K562 (cell line): ENCODE data around the gene PNLIPRP2. TPM values are rescaled to one million over a fixed set of nuclear protein-coding genes. Genes with fewer than 3 reads are reported as not detected.

Experiments
- ATAC-seq: fragments of 200-7000 bp; cut with Tn5 transposase; 3 replicates; pipeline ENCODE4 v1.9.1; 2020; ENCODE audit warnings: moderate library complexity
- BruUV-seq: library from RNA; stranded (reverse); fragments of 400-500 nt; replicated peaks from 2 replicates; lab custom pipeline; 2021; lab: Mats Ljungman, UMichigan
- CTCF ChIA-PET: fragments of 300-600 bp; formaldehyde crosslinking; extraction: SDS; loops from one replicate; lab custom pipeline; 2021; ENCODE audit warnings: low intra/inter-chr PET ratio; lab: Yijun Ruan, JAX
- POLR2A ChIA-PET: fragments of 300-600, 350-650 bp; sonication (Branson Sonifier 250); formaldehyde crosslinking; extraction: SDS; loops from one replicate; lab custom pipeline; 2021; ENCODE audit warnings: antibody characterized with exemption, inconsistent platforms; lab: Yijun Ruan, JAX
- DNase-seq, 4 experiments: peaks; one replicate each; pipeline versions ENCODE4 v3.0.0 to v3.0.0-alpha.2; 2011 to 2018; ENCODE audit warnings: low spot score in 3 of 4, mixed read lengths in 3 of 4; ENCODE audit errors: extremely low read depth in 1 of 4
- FAIRE-seq: peaks from 2 replicates; lab custom pipeline; 2011; peaks lifted over from hg19 to GRCh38; lab: Jason Lieb, UNC
- H2AFZ ChIP-seq: 2 replicates; pipeline ENCODE4 v1.6.0; 2011; ENCODE audit warnings: low read depth, low read length, control low read depth, inconsistent platforms
- H3K27ac ChIP-seq: fragments of 200-600 bp; 3 replicates; pipeline ENCODE4 v1.8.0; 2011; ENCODE audit warnings: low read depth, mild to moderate bottlenecking, control low read depth, inconsistent platforms, low read length, moderate library complexity, mixed read lengths; ENCODE audit errors: extremely low read depth
- H3K27me3 ChIP-seq, 2 experiments: fragments of 300-600 bp in 1 of 2; 2 replicates in 1 of 2; 3 replicates in 1 of 2; pipeline versions ENCODE4 v1.6.0 to v1.8.0; 2011; ENCODE audit warnings: inconsistent platforms in 2 of 2, low read length in 2 of 2, mild to moderate bottlenecking in 1 of 2, mixed read lengths in 1 of 2, moderate library complexity in 1 of 2; ENCODE audit not compliant: control insufficient read depth in 2 of 2, insufficient read depth in 2 of 2
- H3K36me3 ChIP-seq: fragments of 300-600 bp; 3 replicates; pipeline ENCODE4 v1.8.0; 2011; ENCODE audit warnings: mild to moderate bottlenecking, low read length, inconsistent platforms; ENCODE audit not compliant: control insufficient read depth, insufficient read depth
- H3K4me1 ChIP-seq, 2 experiments: fragments of 200-600 bp in 1 of 2; replicated peaks in 1 of 2; 2 replicates in 1 of 2; 3 replicates in 1 of 2; pipeline versions ENCODE4 v1.5.1 to v1.8.0; 2011; ENCODE audit warnings: inconsistent platforms in 2 of 2, low read length in 2 of 2, mild to moderate bottlenecking in 1 of 2, mixed read lengths in 1 of 2, moderate library complexity in 1 of 2; ENCODE audit not compliant: control insufficient read depth in 2 of 2, insufficient read depth in 2 of 2
- H3K4me2 ChIP-seq: 2 replicates; pipeline ENCODE4 v1.6.1; 2011; ENCODE audit warnings: low read length, control low read depth, inconsistent platforms, mixed read lengths; ENCODE audit not compliant: insufficient read depth
- H3K4me3 ChIP-seq: fragments of 200-600 bp; sonication (generic), shearing (Covaris generic); 2 replicates; pipeline ENCODE4 v1.5.1; 2016; ENCODE audit warnings: control low read depth, inconsistent platforms
- H3K79me2 ChIP-seq: fragments of 200-600 bp; 3 replicates; pipeline ENCODE4 v1.8.0; 2011; ENCODE audit warnings: low read length, inconsistent platforms; ENCODE audit not compliant: control insufficient read depth, insufficient read depth
- H3K9ac ChIP-seq, 2 experiments: 2 replicates each; pipeline versions ENCODE4 v1.6.0 to v1.6.1; 2011; ENCODE audit warnings: low read depth in 2 of 2, low read length in 2 of 2, control low read depth in 1 of 2, inconsistent platforms in 1 of 2, mild to moderate bottlenecking in 1 of 2, mixed read lengths in 1 of 2; ENCODE audit not compliant: insufficient read depth in 1 of 2
- H3K9me1 ChIP-seq: one replicate; pipeline ENCODE4 v1.6.0; 2011; ENCODE audit warnings: inconsistent platforms, mild to moderate bottlenecking, low read length, moderate library complexity; ENCODE audit not compliant: control insufficient read depth, insufficient read depth
- H3K9me3 ChIP-seq: replicated peaks from 2 replicates; pipeline ENCODE4 v1.5.1; 2011; ENCODE audit warnings: low read depth, low read length, inconsistent platforms; ENCODE audit not compliant: control insufficient read depth, insufficient read depth
- H4K20me1 ChIP-seq: replicated peaks from 2 replicates; pipeline ENCODE4 v1.6.1; 2011; ENCODE audit warnings: low read length, inconsistent platforms, mixed read lengths; ENCODE audit not compliant: control insufficient read depth, insufficient read depth
- CBX3 ChIP-seq, 2 experiments: IDR thresholded peaks; 1 replicate in 1 of 2; 2 replicates in 1 of 2; pipeline ENCODE4 v1.6.1; 2012; ENCODE audit warnings: inconsistent platforms in 2 of 2, low read length in 2 of 2, borderline replicate concordance in 1 of 2, control low read depth in 1 of 2
- CHD1 ChIP-seq: fragments of 200-600 bp; sonication (generic); IDR thresholded peaks from one replicate; pipeline ENCODE4 v1.6.1; 2012; ENCODE audit warnings: mild to moderate bottlenecking, moderate library complexity, low read length, inconsistent platforms
- FOXJ3 ChIP-seq: sonication (generic); formaldehyde crosslinking; IDR thresholded peaks from 2 replicates; pipeline ENCODE4 v1.4.0; 2020; ENCODE audit warnings: mild to moderate bottlenecking, missing genetic modification reagents
- GTF3C2 ChIP-seq: IDR thresholded peaks from 3 replicates; pipeline ENCODE4 v1.6.1; 2011; ENCODE audit warnings: borderline replicate concordance, mild to moderate bottlenecking, moderate library complexity; ENCODE audit not compliant: insufficient read length; ENCODE audit errors: extremely low read depth
- MED1 ChIP-seq: sonication (generic); formaldehyde crosslinking; IDR thresholded peaks from 2 replicates; pipeline ENCODE4 v1.8.1; 2023; ENCODE audit warnings: missing genetic modification reagents, borderline replicate concordance
- PML ChIP-seq: IDR thresholded peaks from 2 replicates; pipeline ENCODE4 v1.6.1; 2012; ENCODE audit warnings: low read length, inconsistent platforms
- RAD51 ChIP-seq: fragments of 450-650 bp; IDR thresholded peaks from 2 replicates; pipeline ENCODE4 v1.7.1; 2016; ENCODE audit warnings: low read depth, mild to moderate bottlenecking, borderline replicate concordance
- RFX7 ChIP-seq: fragments of 250-450 bp; sonication (Bioruptor Pico); IDR thresholded peaks from 2 replicates; pipeline ENCODE4 v1.5.1; 2021; ENCODE audit warnings: mild to moderate bottlenecking
- TARDBP ChIP-seq: fragments of 450-650 bp; IDR thresholded peaks from 2 replicates; pipeline ENCODE4 v1.6.1; 2016
- ZNF184 ChIP-seq: sonication (generic); formaldehyde crosslinking; IDR thresholded peaks from 2 replicates; pipeline ENCODE4 v1.5.0; 2020; ENCODE audit warnings: missing genetic modification reagents
- WGBS: fragments of 100-300 bp; shearing (Covaris generic); methylation state at CpG from one replicate; pipeline ENCODE4 v1.1.6; 2016; ENCODE audit warnings: low coverage, mixed read lengths; ENCODE audit not compliant: insufficient coverage; ENCODE audit errors: missing lambda C conversion rate; 5-methylcytosine and 5-hydroxymethylcytosine counted together
- in situ Hi-C: fragments of 300-500 bp; cut with MboI; formaldehyde crosslinking; loops from 4 replicates; pipeline ENCODE4 v1.15.0; 2018; ENCODE audit warnings: inconsistent platforms, mixed read lengths
- intact Hi-C: fragments of 100-400 bp; cut with micrococcal nuclease; formaldehyde crosslinking; loops from 2 replicates; pipeline ENCODE4 v1.14.2; 2022
- polyA plus RNA-seq, 8 experiments: library from polyadenylated mRNA; depleted of rRNA in 4 of 8; stranded (reverse) in 5 of 8; unstranded in 3 of 8; fragments of >200 nt; fragmentation: Nextera tagmentation in 2 of 8; fragmentation: Illumina TruSeq in 1 of 8; extraction: Ambion mirVana in 2 of 8; extraction: Trizol in 1 of 8; gene quantifications; 2 replicates each; pipeline versions ENCODE4 v1.2.1 to v1.2.3, GENCODE V29; 2011 to 2014; ENCODE audit warnings: inconsistent platforms in 1 of 8, missing spikeins in 1 of 8
- total RNA-seq, 7 experiments: library from RNA; depleted of rRNA in 6 of 7; stranded (reverse); fragments of >200 nt in 6 of 7; fragmentation: Illumina TruSeq in 2 of 7; extraction: Trizol in 2 of 7; gene quantifications; 2 replicates each; pipeline versions ENCODE4 v1.2.1 to v1.2.3, GENCODE V29; 2011 to 2021; ENCODE audit warnings: low replicate concordance in 1 of 7
- TF ChIP-seq, protein P1 (sequence below): fragments of 250-450 bp; sonication (Bioruptor Pico); IDR thresholded peaks from 2 replicates; pipeline ENCODE4 v1.9.0; 2021; ENCODE audit warnings: mild to moderate bottlenecking, inconsistent platforms

Gene PNLIPRP2
- total and polyA plus RNA-seq, 9 of the 15 experiments (the other 6 are each of a cell fraction or from before 2014, with no cell fraction given), result 0.38 TPM; not detected in 8

DNA sequence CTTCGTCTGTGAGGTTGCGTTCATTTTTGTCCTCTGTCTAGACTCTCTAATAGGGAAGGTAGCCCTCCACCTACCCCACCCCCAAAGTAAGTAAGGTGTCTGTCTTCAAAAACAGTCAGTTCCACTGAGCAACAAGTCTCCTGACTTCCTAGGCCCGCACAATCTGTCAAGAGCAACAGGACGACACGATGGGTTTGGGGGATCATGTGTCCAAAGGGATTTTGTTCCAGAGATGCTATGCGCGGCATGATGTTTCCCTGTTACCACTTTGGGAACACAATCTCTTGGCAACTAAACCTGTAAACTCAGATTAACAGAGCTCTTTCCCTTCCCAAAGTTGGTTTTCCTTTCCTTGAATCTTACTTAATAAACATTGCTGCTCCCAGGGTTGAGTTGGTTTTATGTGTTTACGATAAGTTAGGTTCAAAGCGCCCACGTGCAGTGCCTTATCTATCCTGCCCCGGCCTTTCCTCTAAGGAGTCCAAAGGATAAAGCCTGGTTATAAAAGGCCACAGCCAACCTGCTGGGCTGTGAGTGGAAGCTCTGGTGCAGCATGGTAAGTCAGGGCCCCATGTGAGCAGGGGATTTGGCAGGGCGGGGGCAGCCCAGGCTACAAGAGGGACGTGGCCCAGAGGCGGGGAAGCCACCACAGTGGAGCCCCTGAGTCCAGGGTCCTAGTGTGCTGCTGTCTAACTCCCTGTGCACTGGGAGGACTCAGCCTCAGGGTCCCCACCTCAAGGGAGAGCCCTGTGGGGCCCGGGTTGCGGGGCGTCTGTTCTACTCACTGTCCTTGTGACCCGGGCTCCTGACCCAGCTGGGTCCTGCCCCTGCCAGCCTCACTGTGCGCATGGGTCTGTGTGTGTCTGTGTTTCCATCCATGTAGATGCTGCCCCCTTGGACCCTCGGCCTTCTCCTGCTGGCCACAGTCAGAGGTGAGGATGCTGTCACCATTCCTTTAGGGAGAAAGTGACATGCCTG, at the start of gene PNLIPRP2 (continued):
- TF ChIP-seq CBX3 (IDR thresholded peaks at IDR 0.05; ENCODE audit: borderline replicate concordance in 1 of 2, low read length in 2 of 2), result no peak
- no peak for TF ChIP-seq CHD1

GRCh38 chr10:116574797-116575196, 46.0 kb upstream of the PNLIPRP2 start:
- Histone ChIP-seq H3K27ac (no peak overlapping the region), H3K4me3 (no peak overlapping the region), H3K36me3 (no peaks in the 10 kb centered on the region), H4K20me1 (no peaks in the 10 kb centered on the region), H3K27me3 (no peaks in the 10 kb centered on the region), H3K4me2 (no peak overlapping the region), H3K9ac (no peak overlapping the region), H3K79me2 (no peaks in the 10 kb centered on the region), H2AFZ (no peak overlapping the region), H3K9me3 (no peaks in the 10 kb centered on the region), H3K4me1 (no peaks in the 10 kb centered on the region), H3K9me1 (no peaks in the 10 kb centered on the region)
- no peak for ATAC-seq
- FAIRE-seq, result no peak
- CTCF ChIA-PET, result no interaction called here
- DNase-seq, result no peak
- intact Hi-C loops (no loop called here), in situ Hi-C loops (no loop called here)
- WGBS, result 0% methylated on average over 3 of the region's 3 CpGs
- POLR2A ChIA-PET, result no interaction called here
- BruUV-seq, result no TSS peak
- TF ChIP-seq RFX7 (CRISPR knock-in tag) (no peak), MED1 (CRISPR knock-in tag) (no peak), RAD51 (no peak), GTF3C2 (no peak), PML (no peak), TARDBP (no peak), ZNF184 (CRISPR knock-in tag) (no peak), FOXJ3 (CRISPR knock-in tag) (no peak)
- TF ChIP-seq, protein P1, sequence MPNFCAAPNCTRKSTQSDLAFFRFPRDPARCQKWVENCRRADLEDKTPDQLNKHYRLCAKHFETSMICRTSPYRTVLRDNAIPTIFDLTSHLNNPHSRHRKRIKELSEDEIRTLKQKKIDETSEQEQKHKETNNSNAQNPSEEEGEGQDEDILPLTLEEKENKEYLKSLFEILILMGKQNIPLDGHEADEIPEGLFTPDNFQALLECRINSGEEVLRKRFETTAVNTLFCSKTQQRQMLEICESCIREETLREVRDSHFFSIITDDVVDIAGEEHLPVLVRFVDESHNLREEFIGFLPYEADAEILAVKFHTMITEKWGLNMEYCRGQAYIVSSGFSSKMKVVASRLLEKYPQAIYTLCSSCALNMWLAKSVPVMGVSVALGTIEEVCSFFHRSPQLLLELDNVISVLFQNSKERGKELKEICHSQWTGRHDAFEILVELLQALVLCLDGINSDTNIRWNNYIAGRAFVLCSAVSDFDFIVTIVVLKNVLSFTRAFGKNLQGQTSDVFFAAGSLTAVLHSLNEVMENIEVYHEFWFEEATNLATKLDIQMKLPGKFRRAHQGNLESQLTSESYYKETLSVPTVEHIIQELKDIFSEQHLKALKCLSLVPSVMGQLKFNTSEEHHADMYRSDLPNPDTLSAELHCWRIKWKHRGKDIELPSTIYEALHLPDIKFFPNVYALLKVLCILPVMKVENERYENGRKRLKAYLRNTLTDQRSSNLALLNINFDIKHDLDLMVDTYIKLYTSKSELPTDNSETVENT (CRISPR knock-in tag), result no peak
